ENCODE results near the gene SGCA. TPM values are rescaled to one million over a fixed set of nuclear protein-coding genes. Genes with fewer than 3 reads are reported as not detected.

SGCA gene
- total and polyA plus RNA-seq, 10 of the 15 experiments (the other 5 are each of a cell fraction or from before 2014, with no cell fraction given), result 0.13 to 2.2 (median 0.50) TPM; not detected in 2

- ChIA-PET CTCF (interaction anchor here (0.6 to 2.3 kb wide), 9 partner anchors 8 to 75 kb away, joined by 3 to 10 read pairs (median 5); partner anchors contain the start of gene PDK2), SMC1A (ENCODE audit: uncharacterized antibody, unreplicated experiment) (interaction anchor here (0.8 to 1.9 kb wide), 7 partner anchors 8 to 43 kb away, joined by 3 to 7 read pairs (median 4); no protein-coding TSS in a partner anchor), POLR2A (interaction anchor here (0.8 to 1.5 kb wide), 3 partner anchors 9 to 38 kb away, joined by 4 to 7 read pairs (median 6); no protein-coding TSS in a partner anchor), RAD21 (ENCODE audit: unreplicated experiment) (interaction anchor here (0.7 to 2.3 kb wide), 6 partner anchors 8 to 142 kb away, joined by 3 to 7 read pairs (median 4); no protein-coding TSS in a partner anchor)
- Histone ChIP-seq H3K79me2 (ENCODE audit: control insufficient read depth, insufficient read depth, low read length) (peaks cover 14% of the 10 kb centered on the region), H3K4me2 (ENCODE audit: control insufficient read depth, insufficient read depth) (peak overlapping the region; percentile 91), H3K9me3 (replicated peaks; ENCODE audit: control insufficient read depth, insufficient read depth, low read length) (no peaks in the 10 kb centered on the region), H3K36me3 (ENCODE audit: control insufficient read depth in 2 of 2, insufficient read depth in 2 of 2, low read length in 1 of 2) (no peaks in the 10 kb centered on the region), H4K20me1 (ENCODE audit: control insufficient read depth, insufficient read depth) (no peaks in the 10 kb centered on the region), H3K27me3 (replicated peaks in 1 of 2; ENCODE audit: control insufficient read depth in 2 of 2, insufficient read depth in 2 of 2, low read length in 1 of 2) (no peaks in the 10 kb centered on the region), H3K9ac (ENCODE audit: control insufficient read depth, insufficient read depth, low read length) (peak overlapping the region; percentile 50; the same call in 1 of the 2 replicates), H3K4me3 (peak overlapping the region; percentile 56), H2AFZ (ENCODE audit: control insufficient read depth, low read depth, low read length) (no peak overlapping the region), H3K27ac (ENCODE audit: control insufficient read depth, insufficient read depth) (peak overlapping the region; percentile 72), H3K4me1 (ENCODE audit: control insufficient read depth, insufficient read depth, low read length) (peaks cover 37% of the 10 kb centered on the region)
- intact Hi-C loops (cut with micrococcal nuclease; ENCODE audit: unreplicated experiment), result no loop called here
- no peak for DNase-seq (ENCODE audit: low read depth, low spot score)
- in situ Hi-C loops (cut with MboI), result no loop called here
- no peak for FAIRE-seq
- BruUV-seq (replicated peaks), result no TSS peak
- ATAC-seq, result no peak
- 67% methylated on average over 8 of the region's 8 CpGs for WGBS (ENCODE audit: insufficient coverage, insufficient replicate concordance, low lambda C conversion rate, missing lambda C conversion rate)
- TF ChIP-seq SIX5 (IDR thresholded peaks at IDR 0.05; ENCODE audit: low read depth, low read length, severe bottlenecking) (no peak), PBX3 (IDR thresholded peaks at IDR 0.05; ENCODE audit: insufficient replicate concordance, low read depth, low read length) (no peak)
- TF ChIP-seq, protein P1, sequence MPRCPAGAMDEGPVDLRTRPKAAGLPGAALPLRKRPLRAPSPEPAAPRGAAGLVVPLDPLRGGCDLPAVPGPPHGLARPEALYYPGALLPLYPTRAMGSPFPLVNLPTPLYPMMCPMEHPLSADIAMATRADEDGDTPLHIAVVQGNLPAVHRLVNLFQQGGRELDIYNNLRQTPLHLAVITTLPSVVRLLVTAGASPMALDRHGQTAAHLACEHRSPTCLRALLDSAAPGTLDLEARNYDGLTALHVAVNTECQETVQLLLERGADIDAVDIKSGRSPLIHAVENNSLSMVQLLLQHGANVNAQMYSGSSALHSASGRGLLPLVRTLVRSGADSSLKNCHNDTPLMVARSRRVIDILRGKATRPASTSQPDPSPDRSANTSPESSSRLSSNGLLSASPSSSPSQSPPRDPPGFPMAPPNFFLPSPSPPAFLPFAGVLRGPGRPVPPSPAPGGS (IDR thresholded peaks at IDR 0.05; ENCODE audit: borderline replicate concordance, insufficient read depth, low read depth, low read length, poor library complexity, severe bottlenecking), result no peak
These were observed 10.5 kb upstream of the SGCA start for GRCh38 chr17:50155115-50155819.

Measured in GM12878 (cell line).